NCI-H82 treated with DMSO at 0.1 percent for 48 hours (cell line): ENCODE results near the gene FOXO1.

Source experiments
- DNase-seq: peaks from one replicate; lab custom pipeline; 2025; ENCODE audit not compliant: unreplicated experiment; lab: John Stamatoyannopoulos, UW

Gene FOXO1

GRCh38 chr13:40582531-40582930 lies 83.9 kb downstream of the FOXO1 start:
- DNase-seq = no peak

- no peak for DNase-seq
Measured at GRCh38 chr13:40581277-40581579, 85.2 kb downstream of the FOXO1 start.

GRCh38 chr13:40580566-40581276 lies 85.7 kb downstream of the FOXO1 start:
- no peak for DNase-seq

- no peak for DNase-seq
Measured at GRCh38 chr13:40579535-40579934, 86.9 kb downstream of the FOXO1 start.

GRCh38 chr13:40578055-40578454 lies 88.4 kb downstream of the FOXO1 start:
- DNase-seq = peak; percentile 75

- no peak for DNase-seq
Measured at GRCh38 chr13:40576369-40576768, 90.1 kb downstream of the FOXO1 start.

- no peak for DNase-seq
Measured at GRCh38 chr13:40572961-40573360, 93.5 kb downstream of the FOXO1 start.

GRCh38 chr13:40571338-40571963 lies 95.0 kb downstream of the FOXO1 start:
- DNase-seq = no peak

GRCh38 chr13:40570930-40571329 lies 95.5 kb downstream of the FOXO1 start:
- no peak for DNase-seq

GRCh38 chr13:40569024-40569350 lies 97.5 kb downstream of the FOXO1 start:
- DNase-seq = no peak

- DNase-seq = no peak
Measured at GRCh38 chr13:40568246-40569023, 98.0 kb downstream of the FOXO1 start.

- DNase-seq = no peak
Measured at GRCh38 chr13:40566811-40567210, 99.6 kb downstream of the FOXO1 start.

GRCh38 chr13:40565282-40566148 lies 100.9 kb downstream of the FOXO1 start:
- DNase-seq = no peak

GRCh38 chr13:40564342-40565001 lies 102.0 kb downstream of the FOXO1 start:
- DNase-seq = no peak

GRCh38 chr13:40563350-40564125 lies 102.9 kb downstream of the FOXO1 start:
- no peak for DNase-seq

GRCh38 chr13:40562975-40563349 lies 103.5 kb downstream of the FOXO1 start:
- DNase-seq = no peak

- no peak for DNase-seq
Measured at GRCh38 chr13:40559915-40560314, 106.5 kb downstream of the FOXO1 start.

- DNase-seq = no peak
Measured at GRCh38 chr13:40558656-40559055, 107.8 kb downstream of the FOXO1 start.

GRCh38 chr13:40556453-40556852 lies 110.0 kb downstream of the FOXO1 start:
- no peak for DNase-seq

- DNase-seq = no peak
Measured at GRCh38 chr13:40553356-40553755, 113.1 kb downstream of the FOXO1 start.
